ENCODE measurements around the gene TMEM259.

- TF ChIP-seq CTCF (IDR thresholded peaks at IDR 0.05; ENCODE audit: insufficient read depth, low read length, poor library complexity, severe bottlenecking) (no peak), EZH2phosphoT487 (conservative IDR thresholded peaks at IDR 0.05; ENCODE audit: low read length) (no peak)
Measured at GRCh38 chr19:1017906-1018305, 3.0 kb downstream of the TMEM259 start.
